ENCODE measurements around the gene CLPTM1. TPM values are rescaled to one million over a fixed set of nuclear protein-coding genes. Genes with fewer than 3 reads are reported as not detected.

CLPTM1 gene
- total and polyA plus RNA-seq, 2 experiments from 2014 or later, result 59.6 to 71.4 TPM

DNA sequence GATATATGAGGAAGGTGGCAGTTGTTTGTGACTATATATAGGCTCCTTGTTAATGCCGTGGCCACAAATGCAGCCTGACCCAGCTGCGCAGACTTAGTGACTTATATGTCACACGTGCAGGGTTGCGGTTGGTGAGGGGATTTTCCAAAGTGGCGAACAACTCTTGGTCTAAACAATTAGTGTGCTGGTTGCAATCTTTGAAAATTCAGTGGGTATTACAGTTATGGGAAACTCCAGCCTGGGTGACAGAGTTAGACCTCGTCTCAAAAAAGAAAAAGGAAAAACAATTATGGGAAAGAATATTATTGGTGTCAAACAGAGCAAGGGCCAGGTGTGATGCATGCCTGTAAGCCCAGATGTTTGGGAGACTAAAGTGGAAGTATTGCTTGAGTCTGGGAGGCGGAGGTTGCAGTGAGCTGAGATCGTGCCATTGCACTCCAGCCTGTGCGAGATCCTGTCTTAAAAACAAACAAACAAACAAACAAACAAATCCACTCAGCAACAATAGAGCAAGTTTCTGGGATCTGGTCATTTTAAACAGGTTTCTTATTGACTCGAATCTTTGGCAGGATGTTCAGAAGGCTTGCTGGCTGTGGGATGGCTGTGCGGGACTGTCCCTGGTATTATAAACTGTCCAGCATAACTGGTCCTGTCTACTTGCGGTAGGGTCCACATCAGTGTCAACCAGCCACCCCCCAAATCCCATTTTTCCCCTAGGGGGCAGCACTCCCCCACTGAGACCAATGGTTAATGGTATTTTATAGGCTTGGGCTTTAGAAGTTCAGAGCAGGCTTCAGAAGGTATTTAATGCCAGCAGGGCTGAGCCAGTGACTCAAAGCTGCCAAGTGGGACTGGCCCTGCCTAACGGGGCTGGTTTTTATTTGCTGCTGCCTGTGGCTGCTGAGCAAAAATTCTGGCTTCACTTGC lies 61.5 kb downstream of the CLPTM1 start:
- Histone ChIP-seq H3K27me3 (no peaks in the 10 kb centered on the region), H3K4me3 (no peak overlapping the region), H3K9me3 (ENCODE audit: low read depth) (no peaks in the 10 kb centered on the region), H3K36me3 (no peaks in the 10 kb centered on the region), H3K27ac (no peak overlapping the region), H3K4me1 (ENCODE audit: low read depth) (no peaks in the 10 kb centered on the region)
- peak; percentile 70 to 74 for DNase-seq (ENCODE audit: low read depth in 1 of 2, low spot score in 1 of 2)
- TF ChIP-seq, protein P1, sequence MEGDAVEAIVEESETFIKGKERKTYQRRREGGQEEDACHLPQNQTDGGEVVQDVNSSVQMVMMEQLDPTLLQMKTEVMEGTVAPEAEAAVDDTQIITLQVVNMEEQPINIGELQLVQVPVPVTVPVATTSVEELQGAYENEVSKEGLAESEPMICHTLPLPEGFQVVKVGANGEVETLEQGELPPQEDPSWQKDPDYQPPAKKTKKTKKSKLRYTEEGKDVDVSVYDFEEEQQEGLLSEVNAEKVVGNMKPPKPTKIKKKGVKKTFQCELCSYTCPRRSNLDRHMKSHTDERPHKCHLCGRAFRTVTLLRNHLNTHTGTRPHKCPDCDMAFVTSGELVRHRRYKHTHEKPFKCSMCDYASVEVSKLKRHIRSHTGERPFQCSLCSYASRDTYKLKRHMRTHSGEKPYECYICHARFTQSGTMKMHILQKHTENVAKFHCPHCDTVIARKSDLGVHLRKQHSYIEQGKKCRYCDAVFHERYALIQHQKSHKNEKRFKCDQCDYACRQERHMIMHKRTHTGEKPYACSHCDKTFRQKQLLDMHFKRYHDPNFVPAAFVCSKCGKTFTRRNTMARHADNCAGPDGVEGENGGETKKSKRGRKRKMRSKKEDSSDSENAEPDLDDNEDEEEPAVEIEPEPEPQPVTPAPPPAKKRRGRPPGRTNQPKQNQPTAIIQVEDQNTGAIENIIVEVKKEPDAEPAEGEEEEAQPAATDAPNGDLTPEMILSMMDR (IDR thresholded peaks at IDR 0.05; ENCODE audit: low read depth, low read length), result peak; percentile 65

GRCh38 chr19:45019187-45019586 lies 64.0 kb downstream of the CLPTM1 start:
- Histone ChIP-seq H3K4me1 (ENCODE audit: low read depth) (no peaks in the 10 kb centered on the region), H3K27ac (no peak overlapping the region), H3K9me3 (ENCODE audit: low read depth) (no peaks in the 10 kb centered on the region), H3K4me3 (no peak overlapping the region), H3K36me3 (no peaks in the 10 kb centered on the region), H3K27me3 (no peaks in the 10 kb centered on the region)
- TF ChIP-seq, protein P1 (IDR thresholded peaks at IDR 0.05; ENCODE audit: low read depth, low read length), result no peak
- DNase-seq (ENCODE audit: low read depth in 1 of 2, low spot score in 1 of 2), result no peak

DNA sequence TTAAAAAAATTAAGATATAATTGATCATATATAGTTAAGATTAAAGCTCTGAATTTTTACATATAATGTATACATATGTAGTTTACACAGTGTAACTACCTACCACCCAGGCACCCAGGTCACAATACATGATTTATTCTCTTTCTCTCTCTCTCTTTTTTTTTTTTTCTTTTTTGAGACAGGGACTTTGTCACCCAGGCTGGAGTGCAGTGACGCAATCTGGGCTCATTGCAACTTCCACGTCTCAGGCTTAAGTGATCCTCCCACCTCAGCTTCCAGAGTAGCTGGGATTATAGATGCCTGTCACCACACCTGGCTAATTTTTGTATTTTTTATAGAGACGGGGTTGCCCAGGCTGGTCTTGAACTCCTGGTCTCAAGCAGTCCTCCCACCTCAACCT lies 64.9 kb downstream of the CLPTM1 start:
- Histone ChIP-seq H3K27ac (no peak overlapping the region), H3K4me1 (ENCODE audit: low read depth) (no peaks in the 10 kb centered on the region), H3K27me3 (no peaks in the 10 kb centered on the region), H3K4me3 (no peak overlapping the region), H3K36me3 (no peaks in the 10 kb centered on the region), H3K9me3 (ENCODE audit: low read depth) (no peaks in the 10 kb centered on the region)
- TF ChIP-seq, protein P1 (IDR thresholded peaks at IDR 0.05; ENCODE audit: low read depth, low read length), result no peak
- DNase-seq (ENCODE audit: low read depth in 1 of 2, low spot score in 1 of 2), result no peak

- TF ChIP-seq, protein P1 (IDR thresholded peaks at IDR 0.05; ENCODE audit: low read depth, low read length), result no peak
- Histone ChIP-seq H3K27ac (no peak overlapping the region), H3K36me3 (no peaks in the 10 kb centered on the region), H3K9me3 (ENCODE audit: low read depth) (no peaks in the 10 kb centered on the region), H3K27me3 (no peaks in the 10 kb centered on the region), H3K4me3 (no peak overlapping the region), H3K4me1 (ENCODE audit: low read depth) (no peaks in the 10 kb centered on the region)
- DNase-seq (ENCODE audit: low read depth in 1 of 2, low spot score in 1 of 2), result no peak
Observed at GRCh38 chr19:45021971-45022370, 66.8 kb downstream of the CLPTM1 start.

DNA sequence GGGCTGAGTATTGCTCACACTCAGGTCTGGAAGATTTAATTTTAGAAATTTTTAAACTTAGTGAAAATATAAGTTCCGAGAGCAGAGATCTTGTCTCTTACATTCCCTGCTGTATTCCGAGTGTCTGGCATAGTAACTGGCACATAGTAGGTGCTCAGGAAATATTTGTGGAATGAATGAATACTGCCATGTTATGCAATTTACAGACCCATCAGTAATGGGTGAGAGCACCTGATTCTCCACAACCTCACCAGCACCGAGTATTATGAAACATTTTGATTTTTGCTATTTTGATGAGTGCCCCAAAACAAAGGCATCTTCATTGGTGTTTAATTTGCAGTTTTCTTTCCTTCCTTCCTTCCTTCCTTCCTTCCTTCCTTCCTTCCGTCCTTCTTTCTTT lies 67.9 kb downstream of the CLPTM1 start:
- Histone ChIP-seq H3K4me1 (ENCODE audit: low read depth) (no peaks in the 10 kb centered on the region), H3K4me3 (no peak overlapping the region), H3K9me3 (ENCODE audit: low read depth) (no peaks in the 10 kb centered on the region), H3K27ac (no peak overlapping the region), H3K27me3 (no peaks in the 10 kb centered on the region), H3K36me3 (no peaks in the 10 kb centered on the region)
- no peak for DNase-seq (ENCODE audit: low read depth in 1 of 2, low spot score in 1 of 2)
- TF ChIP-seq, protein P1 (IDR thresholded peaks at IDR 0.05; ENCODE audit: low read depth, low read length), result no peak
